TTC549 (cell line): Measurements from ENCODE around the gene MTREX.
"Not testable (repeated sequence)": the region's sequence is repeated elsewhere in the genome, so short reads cannot be mapped to it uniquely, and the experiment has no call there.

Experiments used
- FAIRE-seq: peaks from 2 replicates; lab custom pipeline; 2012; peaks lifted over from hg19 to GRCh38; lab: Jason Lieb, UNC

The MTREX gene

DNA sequence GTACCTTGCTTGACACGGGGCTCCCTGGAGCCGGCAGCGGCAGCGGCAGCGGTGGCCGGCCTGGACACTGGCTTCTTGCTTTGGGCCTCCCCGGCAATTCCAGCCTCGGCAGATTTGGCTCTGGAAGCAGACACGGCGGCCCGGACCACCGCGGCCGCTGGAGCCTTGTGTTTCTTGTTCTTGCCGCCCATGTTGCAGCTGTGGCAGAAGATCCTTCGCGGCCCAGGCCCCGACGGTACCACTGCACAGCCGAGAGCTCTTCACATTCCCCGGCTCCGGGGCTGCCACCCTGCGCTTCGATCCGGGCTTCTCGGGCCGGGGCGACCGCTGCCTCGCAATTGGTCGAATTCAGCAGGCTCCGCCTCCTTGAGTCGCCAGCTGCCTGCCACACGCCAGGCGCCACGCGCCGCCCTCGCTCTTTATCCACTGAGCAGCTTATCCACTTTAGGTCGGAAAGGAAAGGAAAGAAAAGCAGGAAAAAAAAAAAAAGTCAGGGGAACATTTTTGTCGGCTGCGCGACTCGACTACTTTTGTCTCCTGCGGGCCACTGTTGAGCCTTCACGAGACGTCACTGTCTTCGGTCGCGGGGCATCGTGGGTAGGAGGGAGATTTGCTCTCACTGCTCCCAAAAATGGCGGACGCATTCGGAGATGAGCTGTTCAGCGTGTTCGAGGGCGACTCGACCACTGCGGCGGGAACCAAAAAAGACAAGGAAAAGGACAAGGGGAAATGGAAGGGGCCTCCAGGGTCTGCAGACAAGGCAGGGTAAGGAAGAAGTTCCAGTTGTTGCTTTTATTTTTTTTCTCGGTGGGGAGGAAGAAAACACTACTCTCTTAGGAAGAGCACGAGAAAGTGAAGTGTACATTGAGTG is at the start of gene MTREX, which contains the start of gene DHX29:
MTREX (plus strand) TSS at position 607 of the 871 bp plus-strand sequence; CDS start at position 632, 25 bp downstream.
DHX29 (minus strand) TSS at position 312 of the 871 bp plus-strand sequence; CDS start at position 191, 121 bp downstream.
- FAIRE-seq: peak; percentile 84

DNA sequence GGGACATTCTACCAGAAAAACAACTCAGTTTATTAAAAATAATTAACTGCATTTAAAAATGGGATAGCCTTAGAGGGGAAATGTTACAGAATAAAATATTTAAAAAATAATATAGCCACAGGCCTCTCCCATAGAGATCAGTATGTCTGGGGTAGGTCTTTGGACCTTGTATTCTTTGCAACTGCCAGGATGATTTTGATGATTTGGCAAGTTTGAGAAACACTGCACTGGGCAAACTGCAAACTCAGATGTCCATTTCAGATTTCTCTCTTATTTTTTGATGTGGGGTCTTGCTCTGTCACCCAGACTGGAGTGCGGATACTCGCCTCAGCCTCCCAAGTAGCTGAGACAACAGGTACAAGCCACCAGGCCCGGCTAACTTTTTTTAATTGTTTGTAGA is 49.5 kb upstream of the MTREX start:
- no peak for FAIRE-seq

DNA sequence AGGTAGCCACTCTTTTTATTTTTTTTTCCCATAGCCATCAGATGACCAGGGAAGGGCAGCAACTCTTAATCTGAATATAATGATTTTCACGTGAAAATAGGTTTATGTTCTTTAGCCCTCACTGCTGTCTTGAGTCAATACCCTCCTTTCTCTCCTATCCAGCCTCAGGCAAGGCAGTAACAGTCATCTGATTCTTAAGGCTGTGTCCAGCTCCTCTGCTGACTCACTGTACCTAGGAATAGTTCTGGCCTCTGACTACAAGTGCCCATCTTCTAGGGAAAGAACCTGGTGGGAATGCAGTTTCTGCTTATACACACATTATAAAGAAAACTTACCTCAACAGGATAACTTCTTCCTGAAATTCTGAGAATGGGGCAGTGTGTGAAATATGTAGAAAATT is 31.0 kb upstream of the MTREX start:
- FAIRE-seq: no peak

DNA sequence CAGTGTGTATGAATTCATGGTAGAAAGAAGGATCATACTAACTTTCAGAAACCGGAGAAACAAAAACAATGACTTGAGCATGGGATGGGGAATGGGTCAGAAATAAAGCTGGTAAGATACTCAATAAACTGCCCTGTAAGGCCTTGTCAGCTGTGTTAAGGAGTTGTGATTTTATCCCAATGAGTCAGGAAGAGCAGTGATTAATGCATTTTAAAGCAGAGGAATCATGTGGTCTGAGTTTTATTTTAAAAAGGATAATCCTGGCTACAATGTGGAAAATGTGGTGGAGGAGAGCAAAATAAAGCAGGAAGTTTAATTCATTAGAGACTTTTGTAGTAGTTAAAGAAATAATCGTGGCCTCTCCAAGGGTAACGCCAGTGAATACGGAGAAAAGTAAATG is 29.0 kb upstream of the MTREX start:
- FAIRE-seq: no peak

DNA sequence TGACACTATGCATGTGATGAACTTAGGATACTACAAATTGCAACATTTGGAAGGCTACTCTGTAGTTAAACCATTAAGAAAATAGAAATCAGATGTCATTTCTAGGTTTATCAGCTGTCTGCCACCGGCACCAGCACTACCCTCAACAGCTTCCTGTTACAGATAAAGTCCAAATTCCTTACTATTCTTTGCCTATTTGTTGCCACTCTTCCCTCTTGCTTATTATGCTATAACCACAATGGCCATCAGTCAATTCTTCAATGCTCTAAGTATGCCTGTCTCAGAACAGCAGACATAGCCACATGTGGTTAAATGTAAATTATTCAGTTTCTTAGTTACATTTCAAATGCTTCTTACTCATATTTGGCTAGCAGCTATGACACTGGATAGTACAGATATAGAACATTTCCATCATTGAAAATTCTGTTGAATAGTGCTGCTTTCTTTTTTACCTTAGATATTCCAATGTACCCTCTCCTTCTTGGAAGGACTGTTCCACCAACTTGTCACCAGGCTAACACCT is 21.3 kb upstream of the MTREX start:
- FAIRE-seq: no peak

DNA sequence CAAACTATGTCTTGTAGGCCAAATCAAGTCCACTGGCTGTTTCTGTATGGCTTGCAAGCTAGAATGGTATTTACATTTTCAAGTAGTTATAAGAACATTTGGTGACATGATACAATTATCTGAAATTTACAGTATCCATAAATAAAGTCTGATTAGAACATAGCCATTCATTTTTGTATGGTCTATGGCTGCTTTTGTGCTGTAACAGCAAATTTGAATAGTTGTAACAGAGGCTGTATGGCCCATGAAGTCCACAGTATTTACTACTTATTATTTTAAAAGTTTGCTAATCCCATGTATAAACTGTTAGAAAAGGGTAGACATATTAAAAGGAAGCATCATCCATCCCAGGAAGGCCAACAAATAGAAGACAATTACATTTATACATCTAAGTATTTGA is 18.0 kb upstream of the MTREX start:
- no peak for FAIRE-seq

DNA sequence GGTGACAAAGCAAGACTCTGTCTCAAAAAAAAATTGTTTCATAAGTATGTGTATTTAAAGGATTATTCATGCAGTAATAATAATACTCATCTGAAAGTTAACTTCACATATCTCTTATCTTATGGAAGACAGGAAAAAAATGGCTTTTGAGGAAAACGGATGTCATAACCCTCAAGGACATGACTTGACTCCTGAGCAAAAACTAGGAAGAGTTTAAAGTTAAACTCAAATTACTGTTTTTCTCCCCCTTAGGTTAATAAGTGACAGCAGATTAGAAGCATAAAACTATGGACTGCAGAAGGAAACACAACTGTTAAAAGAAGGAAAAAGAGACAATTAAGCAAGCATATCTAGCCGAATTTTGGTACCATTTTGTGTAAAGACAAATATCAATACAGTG is 16.8 kb upstream of the MTREX start:
- FAIRE-seq: no peak

DNA sequence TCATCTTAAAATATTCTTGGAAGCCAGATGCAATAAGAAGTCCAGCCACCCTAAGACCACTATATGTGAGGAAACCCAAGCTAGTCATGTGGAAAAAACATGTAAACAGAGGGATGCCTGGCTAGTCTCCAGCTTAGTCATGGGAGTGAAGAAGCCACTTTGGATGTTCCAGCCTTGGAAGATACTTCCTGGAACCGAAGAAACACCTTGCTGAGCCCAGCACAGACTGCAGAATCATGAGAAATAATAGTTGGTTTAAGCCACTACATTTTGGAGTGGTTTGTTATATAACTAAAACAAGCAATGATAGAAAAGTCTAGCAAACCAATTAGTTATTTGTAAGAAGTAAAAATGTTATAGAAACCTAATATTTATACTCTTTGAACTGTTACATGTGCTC is 12.9 kb upstream of the MTREX start:
- no peak for FAIRE-seq

DNA sequence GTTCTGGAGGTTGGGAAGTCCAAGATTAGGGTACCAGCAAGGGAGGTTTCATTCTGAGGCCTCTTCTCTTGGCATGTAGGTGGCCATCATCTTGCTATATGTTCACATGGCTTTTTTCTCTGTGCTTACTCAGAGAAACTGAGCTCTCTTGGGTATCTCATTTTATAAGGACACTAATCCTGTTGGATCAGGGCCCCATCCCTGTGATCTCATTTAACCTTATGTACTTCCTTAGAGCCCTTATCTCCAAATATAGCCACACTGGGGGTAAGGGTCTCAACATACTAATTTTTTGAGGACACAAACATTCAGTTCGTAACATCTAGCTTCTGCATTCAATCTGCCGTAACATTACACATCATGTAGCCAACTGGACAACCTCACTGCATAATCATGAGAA is 6.9 kb upstream of the MTREX start:
- no peak for FAIRE-seq

DNA sequence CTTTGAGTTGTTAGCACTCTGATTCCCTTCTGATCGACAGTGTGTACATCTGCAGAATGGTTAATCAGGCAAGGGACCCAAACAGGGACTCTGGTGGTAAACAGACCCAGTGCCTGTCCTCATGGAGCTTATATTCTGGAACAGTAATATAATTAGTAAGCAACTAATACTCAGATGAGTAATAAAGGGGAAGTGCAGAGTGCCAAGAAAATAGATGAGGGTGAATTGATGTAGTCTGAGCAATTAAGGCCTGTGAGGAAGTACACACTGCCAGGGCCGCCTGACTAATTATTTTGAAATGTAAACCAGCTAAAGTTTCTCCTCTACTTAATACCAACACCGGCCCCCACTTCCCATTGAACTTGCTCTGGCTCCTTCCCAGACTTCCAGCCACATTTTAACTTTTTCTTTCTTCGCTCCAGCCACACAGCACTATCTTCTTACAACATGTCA is 4.5 kb upstream of the MTREX start:
- FAIRE-seq: no peak

DNA sequence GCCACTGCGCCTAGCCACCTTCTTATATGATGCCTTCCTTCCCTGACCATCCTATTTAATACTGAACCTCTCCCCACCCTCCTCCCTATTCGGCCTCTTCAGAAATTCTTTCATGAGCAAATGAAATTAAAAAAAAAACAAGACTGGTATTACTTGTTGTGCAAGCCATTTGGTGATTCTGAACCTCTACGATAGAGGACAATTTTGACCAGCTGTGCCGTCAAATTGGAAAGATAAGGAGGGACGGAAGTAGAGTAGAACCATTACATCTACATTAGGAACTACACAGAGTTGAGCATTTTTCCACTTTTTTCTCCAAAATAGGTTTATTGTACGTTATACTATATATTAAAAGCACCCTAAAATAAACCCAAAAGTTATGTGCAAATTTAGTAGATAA is 3.2 kb upstream of the MTREX start:
- no peak for FAIRE-seq

DNA sequence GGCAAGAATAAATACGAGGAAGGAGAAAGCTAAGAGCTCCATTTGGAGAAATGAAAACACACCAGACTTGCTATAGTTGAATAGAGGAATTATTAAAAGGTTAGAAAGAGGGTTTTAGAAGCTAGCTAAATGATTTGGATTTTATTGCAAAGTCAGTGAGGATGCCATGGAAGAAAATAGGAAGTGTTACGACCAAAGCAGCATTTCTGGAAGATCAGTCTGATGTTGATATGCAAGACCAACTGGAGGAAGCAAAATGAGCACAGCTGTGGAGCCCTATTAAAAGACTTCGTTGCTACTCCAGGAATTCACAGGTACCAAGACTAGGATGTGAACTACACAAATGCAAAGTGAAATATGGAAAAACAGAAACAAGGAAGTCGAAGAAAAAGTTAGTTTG is 2.4 kb upstream of the MTREX start:
- FAIRE-seq: no peak

DNA sequence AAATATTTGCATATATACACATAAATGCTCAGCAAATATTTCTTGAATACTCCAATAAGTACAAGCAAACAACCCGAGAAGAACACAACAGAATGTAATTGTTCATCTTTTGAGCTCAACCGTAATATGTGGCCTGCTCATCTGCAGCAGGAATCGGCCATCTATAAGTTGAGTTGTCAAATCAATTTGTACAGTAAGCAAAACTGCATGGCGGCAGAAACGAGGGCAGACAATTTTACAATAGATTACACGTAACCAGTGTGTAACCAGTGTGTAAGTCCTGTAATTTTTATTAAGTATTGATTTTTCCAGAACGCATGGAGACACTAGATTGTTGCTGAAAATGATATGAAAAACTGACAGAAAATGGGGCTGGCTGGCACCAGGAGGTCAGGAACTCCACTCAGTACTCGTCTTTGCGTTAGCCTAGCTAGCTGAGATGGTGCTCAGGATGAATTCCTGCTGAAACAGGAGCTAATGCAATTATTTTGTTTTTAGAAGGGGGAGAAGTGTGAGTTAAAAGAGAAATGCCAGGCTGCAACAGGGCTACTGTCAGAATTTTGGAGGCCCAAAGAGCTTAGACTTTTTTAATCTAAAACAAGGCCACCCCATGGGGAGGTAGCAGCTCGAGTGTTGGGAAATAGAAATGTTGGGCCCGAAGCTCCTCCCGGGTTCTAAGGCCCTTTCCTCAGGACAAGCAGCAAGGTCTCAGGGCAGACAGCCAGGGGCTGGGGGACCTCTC is 977 bp upstream of the MTREX start:
- no peak for FAIRE-seq

DNA sequence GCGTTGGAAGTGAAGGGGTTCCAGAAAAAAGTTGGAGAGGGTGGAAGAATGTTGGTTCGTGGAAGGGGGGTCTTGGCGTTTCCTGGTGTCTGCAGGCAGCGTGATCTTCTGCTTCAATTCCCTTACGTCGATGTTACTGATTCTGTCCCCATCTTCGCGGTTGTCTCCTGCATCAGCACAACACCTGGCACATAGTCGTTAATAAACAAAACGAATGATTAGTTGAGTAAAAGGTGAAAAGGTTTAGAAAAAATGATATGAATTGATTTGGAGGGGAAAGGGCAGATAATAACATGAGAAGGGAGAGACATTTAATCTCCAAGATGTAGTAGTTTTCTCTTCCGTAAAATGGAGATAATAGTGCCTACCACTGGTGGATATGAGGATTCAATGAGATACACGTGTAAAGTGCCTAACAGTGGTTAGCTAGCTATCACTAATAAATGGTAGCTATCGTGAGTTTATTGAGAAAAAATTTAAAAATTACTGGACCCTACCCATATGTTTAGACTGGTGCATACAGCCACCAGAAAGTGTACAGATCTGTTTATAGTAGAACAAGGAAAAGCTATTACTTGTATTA is 556 bp downstream of the MTREX start:
- FAIRE-seq: no peak

DNA sequence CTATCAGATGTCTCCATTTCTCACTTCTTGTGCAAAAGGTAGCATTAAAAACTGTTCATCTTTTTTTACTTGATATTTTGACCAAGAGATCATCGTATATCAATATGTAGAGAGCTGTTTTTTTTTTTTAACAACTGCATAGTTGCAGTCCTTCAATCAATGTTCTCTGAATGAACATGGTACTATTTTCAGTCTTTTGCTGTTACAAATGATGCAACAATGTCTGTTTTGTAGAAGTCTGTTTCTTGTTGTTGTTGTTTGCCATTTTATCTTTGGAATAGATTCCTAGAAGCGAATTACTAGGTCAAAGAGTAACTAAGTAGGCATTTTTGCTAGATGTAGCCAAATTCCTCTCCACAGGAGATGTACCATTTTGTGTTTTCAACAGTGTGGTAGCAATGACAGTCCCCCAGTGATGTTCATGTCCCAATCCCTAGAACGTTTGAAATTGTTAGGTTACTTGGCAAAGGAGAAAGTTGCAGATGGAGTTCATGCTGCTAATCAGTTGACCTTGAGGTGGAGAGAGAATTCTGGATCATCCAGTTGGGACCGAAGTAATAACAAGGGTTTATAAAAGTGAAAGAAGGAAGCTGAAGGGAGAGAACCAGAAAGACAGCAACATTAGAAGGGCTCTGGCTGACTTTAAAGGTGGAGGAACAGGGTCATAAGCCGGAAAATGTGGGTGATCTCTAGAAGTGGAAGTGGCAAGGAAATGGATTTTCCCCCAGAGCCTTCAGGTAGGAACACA is 6.3 kb downstream of the MTREX start:
- FAIRE-seq: no peak

DNA sequence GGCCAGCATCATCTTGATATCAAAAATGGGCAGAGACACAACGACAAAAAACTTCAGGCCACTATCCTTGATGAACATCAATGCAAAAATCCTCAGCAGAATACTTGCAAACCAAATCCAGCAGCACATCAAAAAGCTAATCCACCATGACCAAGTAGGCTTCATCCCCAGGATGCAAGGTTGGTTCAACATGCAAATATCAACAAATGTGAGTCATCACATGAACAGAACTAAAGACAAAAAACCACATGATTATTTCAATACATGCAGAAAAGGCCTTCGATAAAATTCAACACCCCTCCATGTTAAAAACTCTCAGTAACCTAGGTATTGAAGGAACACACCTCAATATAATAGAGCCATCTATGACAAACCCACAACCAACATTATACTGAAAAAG is 8.5 kb downstream of the MTREX start:
- FAIRE-seq: no peak

DNA sequence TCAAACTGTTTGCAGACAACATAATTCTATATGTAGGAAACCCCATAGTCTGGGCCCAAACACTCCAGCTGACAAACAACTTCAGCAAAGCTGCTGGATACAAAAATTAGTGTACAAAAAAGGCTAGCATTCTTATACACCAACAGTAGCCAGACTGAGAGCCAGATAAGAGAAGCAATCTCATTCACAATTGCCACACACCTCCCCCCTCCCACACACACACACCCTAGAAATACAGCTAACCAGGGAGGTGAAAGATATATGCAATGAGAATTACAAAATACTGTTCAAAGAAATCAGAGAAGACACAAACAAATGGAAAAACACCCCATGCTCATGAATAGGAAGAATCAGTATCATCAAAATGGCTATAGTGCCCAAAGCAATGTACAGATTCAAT is 9.0 kb downstream of the MTREX start:
- FAIRE-seq: no peak

DNA sequence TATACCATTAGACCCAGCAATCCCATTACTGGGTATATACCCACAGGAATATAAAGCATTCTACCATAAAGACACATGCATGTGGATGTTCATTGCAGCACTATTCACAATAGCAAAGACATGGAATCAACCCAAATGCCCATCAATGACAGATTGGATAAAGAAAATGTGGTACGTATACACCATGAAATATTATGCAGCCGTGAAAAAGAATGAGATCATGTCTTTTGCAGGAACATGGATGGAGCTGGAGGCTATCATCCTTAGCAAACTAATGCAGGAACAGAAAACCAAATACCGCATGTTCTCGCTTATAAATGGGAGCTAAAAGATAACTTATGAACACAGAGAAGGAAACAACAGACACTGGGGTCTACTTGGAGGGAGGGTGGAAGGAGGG is 10.4 kb downstream of the MTREX start:
- FAIRE-seq: not testable (repeated sequence)

DNA sequence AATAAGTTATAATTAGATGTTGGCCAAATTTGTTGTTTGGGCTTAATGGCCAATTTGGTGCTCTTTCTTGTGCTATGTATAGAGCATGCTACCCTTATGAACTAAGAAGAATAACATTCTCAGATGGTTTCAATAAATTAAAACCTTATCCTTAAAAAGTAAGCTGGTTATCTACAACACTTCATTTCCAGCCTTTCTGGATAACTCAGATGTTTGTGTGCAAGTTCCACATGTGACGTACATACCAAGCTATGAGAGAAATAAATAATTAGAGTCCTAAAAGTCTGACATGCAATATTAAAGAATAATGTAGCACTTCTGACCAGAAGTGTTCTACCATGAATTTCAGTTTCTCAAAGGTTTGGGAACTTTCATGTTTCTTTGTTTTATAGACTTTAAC is 11.7 kb downstream of the MTREX start:
- FAIRE-seq: no peak

DNA sequence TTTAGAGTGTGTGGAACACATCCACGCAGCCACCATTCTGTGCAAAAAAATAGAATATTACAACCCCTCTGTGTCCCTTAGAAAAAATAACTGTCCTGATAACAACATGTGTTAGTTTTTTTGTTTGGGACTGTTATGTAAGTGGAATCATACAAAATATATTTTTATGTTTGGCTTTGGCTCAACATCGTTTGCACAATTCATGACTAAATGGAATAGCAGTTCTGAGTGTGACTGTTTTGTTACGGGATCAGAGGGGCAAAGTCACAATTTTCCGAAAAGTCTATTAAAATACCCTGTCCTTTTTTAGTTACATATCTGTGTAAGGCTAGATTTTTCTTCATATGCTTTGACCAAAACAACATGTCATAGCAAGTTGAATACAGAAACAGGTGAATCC is 12.8 kb downstream of the MTREX start:
- no peak for FAIRE-seq

DNA sequence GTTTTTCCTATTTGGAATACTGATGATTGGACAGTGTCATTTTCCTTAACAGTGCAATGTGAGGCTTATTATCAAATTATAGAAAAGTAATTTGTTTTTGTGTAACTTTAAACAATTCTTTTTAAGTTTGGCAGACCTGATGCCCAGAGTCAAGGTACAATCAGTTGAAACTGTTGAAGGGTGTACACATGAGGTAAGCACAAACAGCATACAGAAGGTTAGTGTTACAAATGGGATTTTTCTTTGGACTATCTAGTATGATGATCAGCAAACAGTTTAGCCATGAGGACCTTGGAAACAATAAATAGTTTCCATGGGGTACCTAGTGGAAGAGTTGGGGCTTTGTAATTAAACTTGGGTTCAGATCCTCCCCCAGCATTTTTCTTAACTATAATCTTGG is 16.2 kb downstream of the MTREX start:
- no peak for FAIRE-seq

DNA sequence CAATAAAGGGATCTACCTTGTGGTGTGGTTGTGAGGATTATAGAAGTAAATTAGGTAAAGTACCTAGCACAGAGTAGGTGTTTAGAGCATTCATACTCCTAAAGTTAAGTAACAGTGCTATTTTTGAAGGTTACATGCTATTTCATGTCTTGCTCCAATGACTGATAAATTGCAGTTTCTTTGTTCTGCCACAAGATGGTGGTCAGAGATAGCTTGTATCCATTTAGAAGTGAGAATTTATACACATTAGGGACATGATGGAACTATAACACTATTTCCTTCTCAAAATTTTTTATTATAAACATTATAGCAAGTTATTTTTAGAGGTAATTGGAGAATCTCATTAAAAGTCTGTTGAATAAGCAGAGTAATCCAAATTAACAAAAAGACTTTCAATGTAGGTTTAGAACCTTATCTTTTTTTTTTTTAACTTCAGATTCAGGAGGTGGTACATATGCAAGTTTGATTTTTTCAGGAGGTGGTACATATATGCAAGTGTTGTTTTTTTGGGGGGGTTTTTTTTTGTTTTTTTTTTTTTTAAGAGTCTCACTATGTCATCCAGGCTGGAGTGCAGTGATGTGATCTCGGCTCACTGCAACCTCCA is 17.1 kb downstream of the MTREX start:
- peak; percentile 95 for FAIRE-seq
